HG02973 (cell line): ENCODE results near the gene TAS1R3.
A peak's percentile ranks its signal among the peaks of the same experiment; 100 is the strongest.

Experiments used
- ATAC-seq: cut with Tn5 transposase; IDR thresholded peaks from one replicate; pipeline ENCODE4 v1.9.1; 2021; ENCODE audit warnings: moderate library complexity; ENCODE audit not compliant: unreplicated experiment

The TAS1R3 gene

DNA sequence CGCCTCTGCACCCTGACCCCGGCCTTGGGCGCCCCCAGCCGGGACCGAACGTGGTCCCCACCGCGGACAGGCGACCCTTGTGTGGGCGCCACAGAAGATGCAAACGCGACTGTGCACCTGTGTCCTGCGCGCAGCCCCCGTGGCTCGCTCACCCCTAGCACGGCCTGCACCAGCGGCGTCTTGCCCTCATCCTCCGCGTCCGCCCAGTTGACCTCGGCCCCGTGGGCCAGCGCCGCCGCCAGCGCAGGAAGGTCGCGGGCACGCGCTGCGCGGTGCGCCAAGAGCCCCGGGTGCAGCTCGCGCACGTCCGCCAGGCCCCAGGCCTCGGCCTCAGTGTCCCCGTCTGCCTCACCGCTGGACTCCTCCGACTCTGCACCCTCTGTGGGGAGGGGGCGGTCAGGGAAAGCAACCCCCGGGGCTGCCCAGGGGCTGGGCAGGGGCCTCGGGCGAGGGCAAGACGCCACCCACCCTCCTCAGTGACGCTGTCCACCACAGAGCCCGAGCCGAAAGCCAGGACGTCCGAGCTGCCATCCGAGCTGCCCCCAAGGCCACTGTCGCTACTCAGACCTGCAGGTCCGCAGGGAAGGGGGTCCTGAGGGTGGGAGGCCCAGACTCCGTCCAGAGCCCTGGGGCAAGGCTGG is 36.7 kb upstream of the TAS1R3 start:
- no peak for ATAC-seq

DNA sequence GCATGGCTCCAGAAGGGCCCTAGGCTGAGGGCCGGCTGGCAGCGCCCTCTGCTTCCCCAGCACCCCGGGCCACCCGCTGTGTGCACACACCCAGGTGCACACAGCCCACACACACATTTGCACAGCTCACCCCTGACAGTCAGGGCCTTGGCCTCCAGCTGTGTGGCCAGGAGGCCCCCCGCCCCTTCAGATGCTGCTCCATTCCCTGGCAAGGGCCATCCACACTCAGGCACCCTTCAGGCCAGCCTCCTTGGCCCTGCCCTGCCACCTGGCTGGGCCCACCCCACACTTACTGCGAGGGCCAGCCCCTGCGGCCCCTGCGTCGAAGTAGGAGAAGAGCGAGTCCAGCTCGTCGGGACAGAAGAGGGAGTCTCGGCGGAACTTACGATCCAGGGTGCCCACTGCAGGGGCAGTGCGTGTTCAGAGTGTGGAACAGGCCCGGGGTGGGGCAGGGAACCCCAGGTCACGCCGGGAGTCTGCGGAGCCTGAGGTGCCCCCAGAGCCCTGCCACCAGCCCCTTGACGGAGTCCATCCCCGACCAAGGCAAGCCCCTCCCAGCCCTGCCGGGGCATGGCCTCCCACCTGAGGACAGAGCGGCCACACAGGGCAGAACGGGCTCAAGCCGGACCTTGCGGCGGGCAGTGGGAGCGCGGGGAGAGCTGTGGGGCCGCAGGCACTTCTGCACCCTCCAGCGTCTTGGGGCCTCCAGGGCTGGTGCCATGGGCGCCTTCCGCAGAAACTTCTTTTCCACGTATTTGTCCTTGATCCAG is 35.7 kb upstream of the TAS1R3 start:
- ATAC-seq = no peak

- ATAC-seq = no peak
Measured at GRCh38 chr1:1296070-1297061, 34.7 kb upstream of the TAS1R3 start.

- ATAC-seq = no peak
Measured at GRCh38 chr1:1297802-1298424, 33.2 kb upstream of the TAS1R3 start.

GRCh38 chr1:1298861-1299685 is 32.0 kb upstream of the TAS1R3 start:
- no peak for ATAC-seq

- ATAC-seq = peak; percentile 41
Measured at GRCh38 chr1:1299686-1300351, 31.3 kb upstream of the TAS1R3 start.

GRCh38 chr1:1300352-1300739 is 30.7 kb upstream of the TAS1R3 start:
- no peak for ATAC-seq

DNA sequence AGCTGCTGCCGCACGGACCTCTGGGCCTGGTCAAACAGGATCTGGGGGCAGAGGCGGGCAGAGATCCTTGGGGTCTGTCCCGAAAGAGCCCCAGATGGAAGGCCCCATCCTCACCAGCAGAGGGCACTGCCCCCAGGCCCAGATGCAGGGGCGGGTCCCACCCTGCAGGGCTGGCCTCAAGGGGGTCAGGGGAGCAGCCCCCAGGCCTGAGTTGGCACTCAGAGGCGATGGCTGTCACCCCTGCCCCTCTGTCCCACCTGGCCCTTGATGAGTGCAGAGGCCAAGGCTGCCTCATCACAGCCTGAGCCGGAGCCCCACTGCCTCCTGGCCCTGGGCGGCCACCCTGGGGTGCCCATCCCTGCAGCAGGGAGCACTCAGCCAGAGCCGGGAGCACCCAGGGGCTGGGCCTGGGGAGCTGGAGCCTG is 29.1 kb upstream of the TAS1R3 start:
- ATAC-seq = no peak

GRCh38 chr1:1302951-1303509 is 28.1 kb upstream of the TAS1R3 start:
- ATAC-seq = no peak

- no peak for ATAC-seq
Measured at GRCh38 chr1:1303736-1304135, 27.3 kb upstream of the TAS1R3 start.

- no peak for ATAC-seq
Measured at GRCh38 chr1:1304331-1305299, 26.5 kb upstream of the TAS1R3 start.

DNA sequence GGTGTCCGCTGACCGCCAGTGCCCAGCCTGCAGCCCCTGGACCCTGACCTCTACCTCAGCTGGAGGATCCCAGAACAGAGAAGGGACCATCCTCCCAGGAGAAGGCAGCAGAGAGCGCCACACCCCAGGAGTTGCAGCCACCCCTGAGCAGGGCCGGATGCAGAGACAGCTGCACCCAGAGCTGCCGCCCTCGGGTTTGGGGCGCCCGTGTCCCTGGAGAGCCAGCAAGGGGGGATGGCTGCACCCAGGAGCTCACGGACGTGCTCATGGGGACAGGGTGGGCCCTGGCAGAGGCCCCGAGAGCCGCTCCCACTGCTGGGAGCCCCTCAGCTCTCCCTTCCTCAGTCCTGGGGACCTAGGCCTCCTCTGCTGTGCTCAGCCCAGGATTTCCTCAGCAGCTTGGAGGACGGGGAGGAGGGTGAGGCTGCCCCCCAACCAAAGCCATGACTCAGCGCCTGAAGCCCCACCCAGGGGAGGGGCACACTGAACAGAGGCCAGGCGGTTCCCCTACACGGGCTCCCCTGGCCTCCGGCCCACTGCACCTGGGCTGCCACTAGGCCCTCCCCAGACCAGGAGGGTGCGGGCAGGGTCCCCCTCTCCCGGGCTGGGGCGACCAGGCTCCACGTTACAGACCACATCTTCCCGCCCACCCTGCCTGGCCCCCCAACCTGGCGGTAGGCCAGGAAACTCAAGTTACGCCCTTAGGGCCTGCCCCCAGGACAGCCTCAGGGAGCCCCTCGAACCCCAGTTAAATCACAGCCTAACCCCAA is 25.6 kb upstream of the TAS1R3 start:
- no peak for ATAC-seq

GRCh38 chr1:1306070-1306660 is 24.9 kb upstream of the TAS1R3 start:
- ATAC-seq = no peak

- no peak for ATAC-seq
Measured at GRCh38 chr1:1306661-1307260, 24.3 kb upstream of the TAS1R3 start.

GRCh38 chr1:1307261-1307922 is 23.7 kb upstream of the TAS1R3 start:
- peak; percentile 6 for ATAC-seq
